HG03558 (cell line): Measurements from ENCODE around the gene LRFN5.
A peak's percentile ranks its signal among the peaks of the same experiment; 100 is the strongest.
"Not testable (repeated sequence)": the region's sequence is repeated elsewhere in the genome, so short reads cannot be mapped to it uniquely, and the experiment has no call there.

ENCODE experiments used
- ATAC-seq: cut with Tn5 transposase; IDR thresholded peaks from one replicate; pipeline ENCODE4 v1.9.1; 2021; ENCODE audit warnings: moderate number of reproducible peaks; ENCODE audit not compliant: unreplicated experiment; ENCODE audit errors: extremely low read depth

LRFN5 gene

DNA sequence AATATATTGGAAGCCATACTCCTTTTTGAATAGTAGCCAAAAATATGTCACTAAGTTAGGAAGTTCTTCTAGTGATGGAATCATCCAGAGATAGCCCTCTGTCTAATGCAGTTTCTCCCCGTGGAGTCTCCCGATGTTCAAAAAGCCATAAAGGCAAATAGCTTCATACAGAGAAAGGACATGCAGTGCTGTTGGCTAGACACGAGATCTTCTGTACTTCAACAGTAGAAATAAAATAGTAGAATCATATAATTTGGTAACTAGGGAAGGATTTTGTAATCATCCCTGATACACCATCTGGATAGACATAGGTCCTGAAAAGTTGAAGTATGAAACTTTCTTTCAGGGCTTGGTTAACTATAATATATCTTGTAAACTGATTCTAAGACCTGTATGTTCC, 27.6 kb downstream of the LRFN5 start:
- ATAC-seq = no peak

DNA sequence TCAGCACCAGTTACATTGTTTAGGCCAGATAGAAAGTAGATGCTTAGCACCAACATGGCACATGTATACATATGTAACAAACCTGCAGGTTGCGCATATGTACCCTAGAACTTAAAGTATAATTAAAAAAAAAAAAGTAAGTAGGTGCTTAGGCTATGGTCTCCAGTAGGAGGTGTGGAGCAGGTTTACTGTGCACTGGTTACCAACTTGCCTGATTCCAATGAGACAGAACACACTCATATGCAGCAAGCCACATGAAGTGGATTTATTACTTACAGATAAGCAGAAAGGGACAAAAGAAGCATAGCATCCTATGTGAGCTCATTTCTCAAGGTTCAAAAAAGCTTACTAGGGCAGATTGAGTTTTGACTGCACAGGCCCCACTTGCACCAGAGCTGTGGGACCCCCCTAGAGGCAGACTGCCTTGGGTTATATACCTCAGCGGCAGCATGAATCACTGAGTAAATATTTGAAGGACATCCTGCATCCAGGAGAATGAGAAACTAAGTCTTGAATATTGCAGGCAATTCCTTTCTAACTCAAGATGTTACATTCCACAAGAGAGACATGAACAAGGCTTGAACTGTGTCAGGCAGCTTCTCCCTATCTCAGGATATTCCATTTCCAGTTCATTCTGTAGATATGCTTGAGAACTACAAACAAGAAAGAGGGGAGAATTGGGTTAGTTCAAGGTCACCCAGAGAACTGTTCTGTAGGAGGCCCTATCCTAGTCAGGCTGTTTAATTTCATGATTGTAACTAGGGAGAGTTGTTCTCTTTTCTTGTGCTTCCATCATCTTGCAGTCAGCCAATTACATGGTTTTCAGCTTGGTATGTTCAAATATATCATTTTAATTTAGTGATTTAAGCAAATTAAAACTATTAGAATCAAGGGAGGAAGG, 30.1 kb downstream of the LRFN5 start:
- ATAC-seq = no peak

DNA sequence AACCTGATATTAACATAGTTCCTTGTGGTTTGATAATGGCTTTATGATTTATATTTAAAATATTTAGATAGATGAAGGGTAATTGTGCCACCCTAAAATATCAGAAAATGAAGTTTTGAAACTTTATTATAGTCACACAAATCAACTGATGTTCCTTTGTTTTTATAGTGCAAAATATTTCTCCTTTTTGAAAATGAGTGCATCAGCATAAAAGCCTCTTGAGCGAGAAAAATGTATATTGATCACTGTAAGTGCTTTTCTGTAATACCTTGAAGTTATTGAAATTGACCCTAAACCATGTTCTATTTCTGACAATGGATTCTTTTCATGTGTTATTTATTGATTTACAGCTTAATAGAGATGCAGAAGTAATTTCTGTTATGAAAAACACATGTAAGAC, 35.0 kb downstream of the LRFN5 start:
- no peak for ATAC-seq

DNA sequence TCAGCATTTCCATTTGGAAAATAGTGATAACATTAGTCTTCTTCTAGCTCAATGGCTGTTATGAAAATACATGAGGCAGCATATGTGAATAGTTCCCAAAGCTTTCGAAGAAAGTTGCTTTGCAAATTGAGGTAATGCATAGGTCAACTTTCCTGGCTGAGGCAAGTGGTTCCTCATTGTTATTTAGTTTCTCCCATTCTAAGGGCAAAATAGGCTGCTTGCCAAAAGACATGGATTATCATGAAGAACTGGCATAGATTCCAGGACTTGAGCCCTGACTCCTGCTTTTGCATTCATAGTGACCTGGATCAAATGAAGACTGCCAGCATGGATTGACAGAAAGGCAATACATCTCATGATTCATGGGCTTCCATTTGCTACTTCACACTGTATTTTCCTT, 35.7 kb downstream of the LRFN5 start:
- ATAC-seq = no peak

DNA sequence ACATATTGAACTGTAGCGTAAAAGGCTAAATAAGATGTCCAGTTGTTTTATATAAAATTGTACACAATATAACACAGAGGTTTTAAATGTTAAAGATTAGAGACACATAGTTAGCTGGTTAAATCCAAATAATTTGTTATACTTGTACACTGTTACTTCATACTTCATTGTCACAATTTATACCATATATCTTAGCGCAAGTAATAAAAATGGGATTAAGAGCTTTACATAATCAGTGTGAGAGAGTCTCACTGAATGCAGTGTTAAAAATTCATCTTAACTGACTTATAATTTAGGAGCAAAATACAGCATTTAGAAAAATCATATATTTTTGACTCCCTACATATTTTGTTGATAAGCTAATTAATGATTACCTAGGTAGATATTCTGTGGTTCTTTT, 36.1 kb downstream of the LRFN5 start:
- no peak for ATAC-seq

DNA sequence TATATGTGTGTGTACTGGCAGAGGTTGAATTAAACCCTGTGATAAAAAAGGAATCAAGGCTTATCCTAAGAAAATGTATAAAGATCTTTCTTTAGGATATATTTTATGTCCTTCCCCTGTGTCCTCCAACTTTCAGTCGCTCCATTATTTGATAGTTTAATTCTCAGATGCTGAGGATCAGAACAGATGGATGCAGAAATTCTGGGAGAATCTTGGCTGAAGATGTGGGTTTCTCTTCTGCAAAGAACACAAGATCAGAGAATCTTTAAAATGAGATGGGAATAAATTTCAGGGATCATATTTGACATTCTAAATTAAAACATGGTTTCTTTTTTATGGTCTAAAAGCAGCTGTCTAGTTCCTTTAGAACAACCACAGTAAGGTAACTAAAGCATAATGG, 37.9 kb downstream of the LRFN5 start:
- ATAC-seq = no peak

DNA sequence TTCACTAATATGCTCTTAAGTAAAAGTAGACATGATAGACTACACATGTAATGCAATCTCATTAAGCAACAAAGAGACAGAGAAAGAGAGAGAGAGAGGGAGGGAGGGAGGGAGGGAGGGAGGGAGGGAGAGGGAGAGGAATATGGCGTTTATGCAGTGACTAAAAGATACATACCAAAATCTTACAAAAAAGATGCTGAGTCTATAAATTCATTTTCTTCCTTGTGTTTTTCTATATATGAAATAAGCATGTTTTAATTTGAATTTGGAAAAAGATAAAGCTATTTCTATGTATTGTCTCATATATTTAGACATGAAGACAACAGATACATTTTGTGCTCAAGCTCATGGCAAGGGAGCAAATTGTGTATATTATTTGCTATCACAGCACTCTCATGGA, 44.1 kb downstream of the LRFN5 start:
- no peak for ATAC-seq

GRCh38 chr14:41654196-41654595, 47.5 kb downstream of the LRFN5 start:
- no peak for ATAC-seq

DNA sequence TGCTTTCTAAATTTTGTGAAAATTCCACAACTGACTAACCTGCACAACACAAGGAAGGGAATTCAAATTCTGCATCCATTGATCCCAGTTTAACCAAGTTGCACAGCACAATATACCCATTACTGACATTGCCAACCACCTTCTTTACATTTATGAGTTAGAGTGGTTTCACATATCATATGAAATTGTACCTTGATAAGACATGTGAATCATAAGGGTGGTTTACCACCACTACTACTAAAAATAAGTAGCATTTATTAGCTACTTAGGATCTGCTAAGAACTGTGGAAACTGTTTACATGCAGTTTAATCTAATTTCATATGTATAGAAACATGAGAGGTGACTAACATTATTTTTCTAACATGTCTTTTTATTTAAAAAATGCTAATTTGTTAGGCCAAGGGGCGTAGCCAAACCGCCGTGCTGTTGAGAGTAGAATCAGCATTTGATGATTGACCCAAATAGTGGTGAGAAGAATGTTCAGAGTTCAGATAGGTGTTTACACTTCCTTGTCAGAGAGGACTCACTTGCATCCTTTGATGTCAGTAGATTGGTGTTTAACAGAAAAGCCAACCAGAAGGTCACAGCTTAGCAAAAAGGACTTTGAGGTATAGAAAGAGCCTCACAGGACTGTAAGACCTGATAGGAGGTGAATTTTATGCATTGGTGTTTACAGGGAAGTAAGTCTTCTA, 56.2 kb downstream of the LRFN5 start:
- ATAC-seq = no peak

- no peak for ATAC-seq
These were observed 56.8 kb downstream of the LRFN5 start for GRCh38 chr14:41663473-41663850.

- no peak for ATAC-seq
These were observed 59.6 kb downstream of the LRFN5 start for GRCh38 chr14:41666301-41666700.

DNA sequence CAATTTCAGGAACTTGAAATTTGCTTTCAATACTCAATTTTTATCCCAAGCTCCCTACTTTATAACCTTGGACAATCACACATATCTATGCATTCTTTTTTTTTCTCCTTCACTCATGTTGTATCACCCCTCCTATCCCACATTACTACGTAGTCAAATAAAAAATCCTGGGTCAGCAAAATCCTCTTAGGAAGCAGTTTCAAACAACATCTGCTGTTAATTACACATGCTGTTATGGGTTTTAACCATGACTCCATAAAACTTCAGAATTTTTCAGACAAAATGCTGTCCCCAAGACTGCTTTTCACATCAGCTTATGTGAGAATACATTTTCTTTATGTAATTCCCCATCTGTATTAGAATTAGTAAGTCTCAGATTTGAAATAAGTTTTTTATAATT, 61.7 kb downstream of the LRFN5 start:
- ATAC-seq = no peak

GRCh38 chr14:41673601-41674000, 66.9 kb downstream of the LRFN5 start:
- ATAC-seq = not testable (repeated sequence)

GRCh38 chr14:41674511-41674971, 67.9 kb downstream of the LRFN5 start:
- ATAC-seq = not testable (repeated sequence)

DNA sequence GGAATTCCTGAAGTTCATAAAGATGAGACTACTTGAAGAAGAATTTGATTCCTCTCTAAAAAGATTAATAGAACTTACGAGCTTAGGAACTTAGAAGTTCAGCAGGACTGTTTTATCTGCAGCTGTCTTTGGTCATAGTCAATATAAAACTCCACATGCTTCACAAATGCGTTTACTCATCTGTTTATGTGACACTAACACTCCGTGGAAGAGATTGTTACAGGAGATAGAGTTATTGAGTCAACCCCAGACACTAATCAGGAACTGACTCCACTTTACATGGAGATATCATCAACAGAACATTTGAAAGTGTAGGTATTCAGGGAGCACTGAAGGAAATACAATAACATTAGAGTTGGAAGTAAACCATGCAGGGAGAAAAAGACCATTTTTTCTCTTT, 92.8 kb downstream of the LRFN5 start:
- no peak for ATAC-seq

- no peak for ATAC-seq
These were observed 111.9 kb downstream of the LRFN5 start for GRCh38 chr14:41718477-41719166.

GRCh38 chr14:41739203-41739602, 132.5 kb downstream of the LRFN5 start:
- ATAC-seq = no peak

DNA sequence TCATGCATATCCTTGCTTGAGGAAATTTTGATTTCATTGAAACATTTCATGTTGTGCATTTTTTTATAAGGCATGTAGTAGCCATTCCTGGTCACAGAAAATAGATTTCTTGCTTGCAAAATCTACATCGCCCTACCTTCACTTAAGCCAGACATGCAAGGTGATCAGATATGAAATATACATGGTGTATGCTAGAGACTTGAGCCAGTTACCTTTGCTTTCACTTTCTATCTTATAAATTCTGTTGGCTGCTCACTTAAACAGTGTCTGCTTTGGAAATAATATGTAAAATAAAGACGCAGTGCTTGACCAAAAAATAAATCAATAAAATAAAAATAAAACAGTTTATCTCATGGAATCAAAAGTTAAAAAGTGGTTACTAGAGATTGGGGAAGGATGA, 136.5 kb downstream of the LRFN5 start:
- no peak for ATAC-seq

DNA sequence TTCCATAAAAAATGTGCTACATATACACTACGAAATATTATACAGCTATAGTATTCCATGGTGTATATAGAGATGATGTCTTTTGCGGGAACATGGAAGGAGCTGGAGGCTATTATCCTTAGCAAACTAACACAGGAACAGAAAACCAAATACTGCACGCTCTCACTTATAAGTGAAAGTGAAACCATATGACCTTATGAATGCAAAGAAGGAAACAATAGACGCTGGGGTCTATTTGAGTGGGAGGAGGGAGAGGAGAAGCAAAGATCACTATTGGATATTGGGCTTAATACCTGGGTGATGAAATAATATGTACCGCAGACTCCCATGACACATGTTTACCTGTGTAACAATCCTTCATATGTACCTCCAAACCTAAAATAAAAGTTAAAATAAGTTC, 142.8 kb downstream of the LRFN5 start:
- peak; percentile 59 for ATAC-seq

DNA sequence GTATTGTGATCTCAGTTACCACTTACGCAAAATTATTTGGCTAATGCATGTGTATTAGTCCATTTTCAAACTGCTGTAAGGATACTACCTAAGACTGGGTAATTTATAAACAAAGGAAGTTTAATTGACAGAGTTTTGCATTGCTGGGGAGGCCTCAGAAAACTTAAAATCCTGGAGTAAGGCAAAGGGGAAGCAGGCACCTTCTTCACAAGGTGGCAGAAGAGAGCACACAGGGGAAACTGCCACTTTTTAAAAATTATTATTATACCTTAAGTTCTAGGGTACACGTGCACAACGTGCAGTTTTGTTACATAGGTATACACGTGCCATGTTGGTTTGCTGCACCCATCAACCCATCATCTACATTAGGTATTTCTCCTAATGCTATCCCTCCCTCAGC, 143.9 kb downstream of the LRFN5 start:
- not testable (repeated sequence) for ATAC-seq
